K562 (cell line): Measurements from ENCODE around the gene VAMP4. TPM values are rescaled to one million over a fixed set of nuclear protein-coding genes. Genes with fewer than 3 reads are reported as not detected.

Source experiments
- ATAC-seq: fragments of 200-7000 bp; cut with Tn5 transposase; 3 replicates; pipeline ENCODE4 v1.9.1; 2020; ENCODE audit warnings: moderate library complexity
- BruUV-seq: library from RNA; stranded (reverse); fragments of 400-500 nt; replicated peaks from 2 replicates; lab custom pipeline; 2021; lab: Mats Ljungman, UMichigan
- CTCF ChIA-PET: fragments of 300-600 bp; formaldehyde crosslinking; extraction: SDS; loops from one replicate; lab custom pipeline; 2021; ENCODE audit warnings: low intra/inter-chr PET ratio; lab: Yijun Ruan, JAX
- POLR2A ChIA-PET: fragments of 300-600, 350-650 bp; sonication (Branson Sonifier 250); formaldehyde crosslinking; extraction: SDS; loops from one replicate; lab custom pipeline; 2021; ENCODE audit warnings: antibody characterized with exemption, inconsistent platforms; lab: Yijun Ruan, JAX
- DNase-seq, 4 experiments: peaks; one replicate each; pipeline versions ENCODE4 v3.0.0 to v3.0.0-alpha.2; 2011 to 2018; ENCODE audit warnings: low spot score in 3 of 4, mixed read lengths in 3 of 4; ENCODE audit errors: extremely low read depth in 1 of 4
- FAIRE-seq: peaks from 2 replicates; lab custom pipeline; 2011; peaks lifted over from hg19 to GRCh38; lab: Jason Lieb, UNC
- H2AFZ ChIP-seq: 2 replicates; pipeline ENCODE4 v1.6.0; 2011; ENCODE audit warnings: low read depth, low read length, control low read depth, inconsistent platforms
- H3K27ac ChIP-seq: fragments of 200-600 bp; 3 replicates; pipeline ENCODE4 v1.8.0; 2011; ENCODE audit warnings: low read depth, mild to moderate bottlenecking, control low read depth, inconsistent platforms, low read length, moderate library complexity, mixed read lengths; ENCODE audit errors: extremely low read depth
- H3K27me3 ChIP-seq, 2 experiments: fragments of 300-600 bp in 1 of 2; 2 replicates in 1 of 2; 3 replicates in 1 of 2; pipeline versions ENCODE4 v1.6.0 to v1.8.0; 2011; ENCODE audit warnings: inconsistent platforms in 2 of 2, low read length in 2 of 2, mild to moderate bottlenecking in 1 of 2, mixed read lengths in 1 of 2, moderate library complexity in 1 of 2; ENCODE audit not compliant: control insufficient read depth in 2 of 2, insufficient read depth in 2 of 2
- H3K36me3 ChIP-seq: fragments of 300-600 bp; 3 replicates; pipeline ENCODE4 v1.8.0; 2011; ENCODE audit warnings: mild to moderate bottlenecking, low read length, inconsistent platforms; ENCODE audit not compliant: control insufficient read depth, insufficient read depth
- H3K4me1 ChIP-seq, 2 experiments: fragments of 200-600 bp in 1 of 2; replicated peaks in 1 of 2; 2 replicates in 1 of 2; 3 replicates in 1 of 2; pipeline versions ENCODE4 v1.5.1 to v1.8.0; 2011; ENCODE audit warnings: inconsistent platforms in 2 of 2, low read length in 2 of 2, mild to moderate bottlenecking in 1 of 2, mixed read lengths in 1 of 2, moderate library complexity in 1 of 2; ENCODE audit not compliant: control insufficient read depth in 2 of 2, insufficient read depth in 2 of 2
- H3K4me2 ChIP-seq: 2 replicates; pipeline ENCODE4 v1.6.1; 2011; ENCODE audit warnings: low read length, control low read depth, inconsistent platforms, mixed read lengths; ENCODE audit not compliant: insufficient read depth
- H3K4me3 ChIP-seq: fragments of 200-600 bp; sonication (generic), shearing (Covaris generic); 2 replicates; pipeline ENCODE4 v1.5.1; 2016; ENCODE audit warnings: control low read depth, inconsistent platforms
- H3K79me2 ChIP-seq: fragments of 200-600 bp; 3 replicates; pipeline ENCODE4 v1.8.0; 2011; ENCODE audit warnings: low read length, inconsistent platforms; ENCODE audit not compliant: control insufficient read depth, insufficient read depth
- H3K9ac ChIP-seq, 2 experiments: 2 replicates each; pipeline versions ENCODE4 v1.6.0 to v1.6.1; 2011; ENCODE audit warnings: low read depth in 2 of 2, low read length in 2 of 2, control low read depth in 1 of 2, inconsistent platforms in 1 of 2, mild to moderate bottlenecking in 1 of 2, mixed read lengths in 1 of 2; ENCODE audit not compliant: insufficient read depth in 1 of 2
- H3K9me1 ChIP-seq: one replicate; pipeline ENCODE4 v1.6.0; 2011; ENCODE audit warnings: inconsistent platforms, mild to moderate bottlenecking, low read length, moderate library complexity; ENCODE audit not compliant: control insufficient read depth, insufficient read depth
- H3K9me3 ChIP-seq: replicated peaks from 2 replicates; pipeline ENCODE4 v1.5.1; 2011; ENCODE audit warnings: low read depth, low read length, inconsistent platforms; ENCODE audit not compliant: control insufficient read depth, insufficient read depth
- H4K20me1 ChIP-seq: replicated peaks from 2 replicates; pipeline ENCODE4 v1.6.1; 2011; ENCODE audit warnings: low read length, inconsistent platforms, mixed read lengths; ENCODE audit not compliant: control insufficient read depth, insufficient read depth
- ATF6 ChIP-seq: sonication (generic); formaldehyde crosslinking; IDR thresholded peaks from 2 replicates; pipeline ENCODE4 v1.4.0; 2020; ENCODE audit warnings: mild to moderate bottlenecking, missing genetic modification reagents
- XRCC5 ChIP-seq: fragments of 200-400 bp; formaldehyde crosslinking; IDR thresholded peaks from 2 replicates; pipeline ENCODE4 v1.6.1; 2017; ENCODE audit warnings: low read depth, mild to moderate bottlenecking, low read length
- ZNF324 ChIP-seq: fragments of 250-450 bp; sonication (Bioruptor Pico); IDR thresholded peaks from 2 replicates; pipeline ENCODE4 v1.4.0; 2020; ENCODE audit warnings: mild to moderate bottlenecking
- in situ Hi-C: fragments of 300-500 bp; cut with MboI; formaldehyde crosslinking; loops from 4 replicates; pipeline ENCODE4 v1.15.0; 2018; ENCODE audit warnings: inconsistent platforms, mixed read lengths
- intact Hi-C: fragments of 100-400 bp; cut with micrococcal nuclease; formaldehyde crosslinking; loops from 2 replicates; pipeline ENCODE4 v1.14.2; 2022
- polyA plus RNA-seq, 8 experiments: library from polyadenylated mRNA; depleted of rRNA in 4 of 8; stranded (reverse) in 5 of 8; unstranded in 3 of 8; fragments of >200 nt; fragmentation: Nextera tagmentation in 2 of 8; fragmentation: Illumina TruSeq in 1 of 8; extraction: Ambion mirVana in 2 of 8; extraction: Trizol in 1 of 8; gene quantifications; 2 replicates each; pipeline versions ENCODE4 v1.2.1 to v1.2.3, GENCODE V29; 2011 to 2014; ENCODE audit warnings: inconsistent platforms in 1 of 8, missing spikeins in 1 of 8
- total RNA-seq, 7 experiments: library from RNA; depleted of rRNA in 6 of 7; stranded (reverse); fragments of >200 nt in 6 of 7; fragmentation: Illumina TruSeq in 2 of 7; extraction: Trizol in 2 of 7; gene quantifications; 2 replicates each; pipeline versions ENCODE4 v1.2.1 to v1.2.3, GENCODE V29; 2011 to 2021; ENCODE audit warnings: low replicate concordance in 1 of 7
- TF ChIP-seq, protein P1 (sequence below): fragments of 250-450 bp; sonication (Bioruptor Pico); IDR thresholded peaks from 2 replicates; pipeline ENCODE4 v1.4.0; 2020; ENCODE audit warnings: mild to moderate bottlenecking, moderate library complexity
- TF ChIP-seq, protein P2 (sequence below): fragments of 250-450 bp; sonication (Bioruptor Pico); IDR thresholded peaks from 2 replicates; pipeline ENCODE4 v1.5.0; 2021

The VAMP4 gene
- total and polyA plus RNA-seq, 9 of the 15 experiments (the other 6 are each of a cell fraction or from before 2014, with no cell fraction given): 3.3 to 21.4 (median 11.9) TPM

- POLR2A ChIA-PET: interaction anchor here (5.4 kb wide), 1 partner anchor 12 kb away, joined by 31 read pairs; the partner anchor contains the start of gene VAMP4
- no peaks in the 10 kb centered on the region for H3K27me3 ChIP-seq
- CTCF ChIA-PET: no interaction called here
- no peak overlapping the region for H3K4me3 ChIP-seq
- H3K9ac ChIP-seq: no peak overlapping the region
- H3K79me2 ChIP-seq: no peaks in the 10 kb centered on the region
- H3K9me1 ChIP-seq: no peaks in the 10 kb centered on the region
- no peak overlapping the region for H3K4me2 ChIP-seq
- H4K20me1 ChIP-seq: no peaks in the 10 kb centered on the region
- peaks cover 20% of the 10 kb centered on the region; the same call in 2 of the 3 replicates for H3K36me3 ChIP-seq
- no peak for DNase-seq
- H3K4me1 ChIP-seq: no peaks in the 10 kb centered on the region
- intact Hi-C loops: no loop called here
- no peak for FAIRE-seq
- in situ Hi-C loops: no loop called here
- H3K9me3 ChIP-seq: no peaks in the 10 kb centered on the region
- H3K27ac ChIP-seq: no peak overlapping the region
- no peak for ATAC-seq
- BruUV-seq: no TSS peak
- H2AFZ ChIP-seq: no peak overlapping the region
- TF ChIP-seq ATF6: no peak
- TF ChIP-seq ZNF324: no peak
- no peak for TF ChIP-seq XRCC5
- TF ChIP-seq, protein P1, sequence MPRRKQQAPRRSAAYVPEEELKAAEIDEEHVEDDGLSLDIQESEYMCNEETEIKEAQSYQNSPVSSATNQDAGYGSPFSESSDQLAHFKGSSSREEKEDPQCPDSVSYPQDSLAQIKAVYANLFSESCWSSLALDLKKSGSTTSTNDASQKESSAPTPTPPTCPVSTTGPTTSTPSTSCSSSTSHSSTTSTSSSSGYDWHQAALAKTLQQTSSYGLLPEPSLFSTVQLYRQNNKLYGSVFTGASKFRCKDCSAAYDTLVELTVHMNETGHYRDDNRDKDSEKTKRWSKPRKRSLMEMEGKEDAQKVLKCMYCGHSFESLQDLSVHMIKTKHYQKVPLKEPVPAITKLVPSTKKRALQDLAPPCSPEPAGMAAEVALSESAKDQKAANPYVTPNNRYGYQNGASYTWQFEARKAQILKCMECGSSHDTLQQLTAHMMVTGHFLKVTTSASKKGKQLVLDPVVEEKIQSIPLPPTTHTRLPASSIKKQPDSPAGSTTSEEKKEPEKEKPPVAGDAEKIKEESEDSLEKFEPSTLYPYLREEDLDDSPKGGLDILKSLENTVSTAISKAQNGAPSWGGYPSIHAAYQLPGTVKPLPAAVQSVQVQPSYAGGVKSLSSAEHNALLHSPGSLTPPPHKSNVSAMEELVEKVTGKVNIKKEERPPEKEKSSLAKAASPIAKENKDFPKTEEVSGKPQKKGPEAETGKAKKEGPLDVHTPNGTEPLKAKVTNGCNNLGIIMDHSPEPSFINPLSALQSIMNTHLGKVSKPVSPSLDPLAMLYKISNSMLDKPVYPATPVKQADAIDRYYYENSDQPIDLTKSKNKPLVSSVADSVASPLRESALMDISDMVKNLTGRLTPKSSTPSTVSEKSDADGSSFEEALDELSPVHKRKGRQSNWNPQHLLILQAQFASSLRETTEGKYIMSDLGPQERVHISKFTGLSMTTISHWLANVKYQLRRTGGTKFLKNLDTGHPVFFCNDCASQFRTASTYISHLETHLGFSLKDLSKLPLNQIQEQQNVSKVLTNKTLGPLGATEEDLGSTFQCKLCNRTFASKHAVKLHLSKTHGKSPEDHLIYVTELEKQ (CRISPR knock-in tag): no peak
- TF ChIP-seq, protein P2, sequence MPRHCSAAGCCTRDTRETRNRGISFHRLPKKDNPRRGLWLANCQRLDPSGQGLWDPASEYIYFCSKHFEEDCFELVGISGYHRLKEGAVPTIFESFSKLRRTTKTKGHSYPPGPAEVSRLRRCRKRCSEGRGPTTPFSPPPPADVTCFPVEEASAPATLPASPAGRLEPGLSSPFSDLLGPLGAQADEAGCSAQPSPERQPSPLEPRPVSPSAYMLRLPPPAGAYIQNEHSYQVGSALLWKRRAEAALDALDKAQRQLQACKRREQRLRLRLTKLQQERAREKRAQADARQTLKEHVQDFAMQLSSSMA (CRISPR knock-in tag): no peak
Observed at GRCh38 chr1:171730052-171730451, 11.8 kb downstream of the VAMP4 start.
